ENCODE data around the gene TMEM164. TPM values are rescaled to one million over a fixed set of nuclear protein-coding genes. Genes with fewer than 3 reads are reported as not detected.

The TMEM164 gene
- total RNA-seq, 1 experiment from 2014 or later, result 32.6 TPM

- peak; percentile 94 for DNase-seq (ENCODE audit: low read depth)
Measured at GRCh38 chrX:110167952-110168451, 165.1 kb downstream of the TMEM164 start.

GRCh38 chrX:110168585-110168984, 165.7 kb downstream of the TMEM164 start:
- DNase-seq (ENCODE audit: low read depth), result peak; percentile 76

- no peak for DNase-seq (ENCODE audit: low read depth)
Measured at GRCh38 chrX:110170029-110170428, 167.1 kb downstream of the TMEM164 start.

- peak; percentile 61 for DNase-seq (ENCODE audit: low read depth)
Measured at GRCh38 chrX:110171442-110171841, 168.5 kb downstream of the TMEM164 start.

- DNase-seq (ENCODE audit: low read depth), result no peak
Measured at GRCh38 chrX:110172215-110172614, 169.3 kb downstream of the TMEM164 start.

GRCh38 chrX:110173192-110174175, 170.6 kb downstream of the TMEM164 start:
- DNase-seq (ENCODE audit: low read depth), result peak; percentile 61

- no peak for DNase-seq (ENCODE audit: low read depth)
Measured at GRCh38 chrX:110175146-110175545, 172.2 kb downstream of the TMEM164 start.

- DNase-seq (ENCODE audit: low read depth), result no peak
Measured at GRCh38 chrX:110175696-110176095, 172.8 kb downstream of the TMEM164 start.

GRCh38 chrX:110178179-110178865, 175.4 kb downstream of the TMEM164 start:
- DNase-seq (ENCODE audit: low read depth), result peak; percentile 50

GRCh38 chrX:110180176-110180927, 177.4 kb downstream of the TMEM164 start:
- DNase-seq (ENCODE audit: low read depth), result peak; percentile 89

GRCh38 chrX:110180928-110181310, 178.0 kb downstream of the TMEM164 start:
- peak; percentile 83 for DNase-seq (ENCODE audit: low read depth)

GRCh38 chrX:110181459-110182137, 178.7 kb downstream of the TMEM164 start:
- DNase-seq (ENCODE audit: low read depth), result no peak

GRCh38 chrX:110182362-110182761, 179.4 kb downstream of the TMEM164 start:
- DNase-seq (ENCODE audit: low read depth), result peak; percentile 72

GRCh38 chrX:110182865-110183264, 180.0 kb downstream of the TMEM164 start:
- peak; percentile 70 for DNase-seq (ENCODE audit: low read depth)

GRCh38 chrX:110183314-110183713, 180.4 kb downstream of the TMEM164 start:
- no peak for DNase-seq (ENCODE audit: low read depth)

GRCh38 chrX:110188701-110189558, 186.0 kb downstream of the TMEM164 start:
- peak; percentile 73 for DNase-seq (ENCODE audit: low read depth)

GRCh38 chrX:110192516-110192915, 189.6 kb downstream of the TMEM164 start:
- DNase-seq (ENCODE audit: low read depth), result no peak

GRCh38 chrX:110194977-110195376, 192.1 kb downstream of the TMEM164 start:
- DNase-seq (ENCODE audit: low read depth), result no peak

GRCh38 chrX:110201799-110202198, 198.9 kb downstream of the TMEM164 start:
- DNase-seq (ENCODE audit: low read depth), result peak; percentile 58

GRCh38 chrX:110204986-110205385, 202.1 kb downstream of the TMEM164 start:
- DNase-seq (ENCODE audit: low read depth), result peak; percentile 85
